Peyer's patch (tissue), 4 donors: ENCODE measurements around the gene SLC27A1.

Experiments used
- POLR2A ChIP-seq, 2 donors: fragments of 450-650 bp; IDR thresholded peaks; one replicate each; pipeline ENCODE4 v1.5.1; 2017; ENCODE audit warnings: antibody characterized with exemption in 2 of 2, mild to moderate bottlenecking in 2 of 2, moderate library complexity in 2 of 2
- TF ChIP-seq, protein P1 (sequence below), 6 experiments: fragments of 450-650 bp in 4 of 6; fragments of 200-600 bp in 2 of 6; sonication (generic) in 1 of 6; IDR thresholded peaks; one replicate each; pipeline ENCODE4 v1.5.1; 2017 to 2019; ENCODE audit warnings: antibody characterized with exemption in 6 of 6, mild to moderate bottlenecking in 3 of 6, moderate library complexity in 1 of 6

DNA sequence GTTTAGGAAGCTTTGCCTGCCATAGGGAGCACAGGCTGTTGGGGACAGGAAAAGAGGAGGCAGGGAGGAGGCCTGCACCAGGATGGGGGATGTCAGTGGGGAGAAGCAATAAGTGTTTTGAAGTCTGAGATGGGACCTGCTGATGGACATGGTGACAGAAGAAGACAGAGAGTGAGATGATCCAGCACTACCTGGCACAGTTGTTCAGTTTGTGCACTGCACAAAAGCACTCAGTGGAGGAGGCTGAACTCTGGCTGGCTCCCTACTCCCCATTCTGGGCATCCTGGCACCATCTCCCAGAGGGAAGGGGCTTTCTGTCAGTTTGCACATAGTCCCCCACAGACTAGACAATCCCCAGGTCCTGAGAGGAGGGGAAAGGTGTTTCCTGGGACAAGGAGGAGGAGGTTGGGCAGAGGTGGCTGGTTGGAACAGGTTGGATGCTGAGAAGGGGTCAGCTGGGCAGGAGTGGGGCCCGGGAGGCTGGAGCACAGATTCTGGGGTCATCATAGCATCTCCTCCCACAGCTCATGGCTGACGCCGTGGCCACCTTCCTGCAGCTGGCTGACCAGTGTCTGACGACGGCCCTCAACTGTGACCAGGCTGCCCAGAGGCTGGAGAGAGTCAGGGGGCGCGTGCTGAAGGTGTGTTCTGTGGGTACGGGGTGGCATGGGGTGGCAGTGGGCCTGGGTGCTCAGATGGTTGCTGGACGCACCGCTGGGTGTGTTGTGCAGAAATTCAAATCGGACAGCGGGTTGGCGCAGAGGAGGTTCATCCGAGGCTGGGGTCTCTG, 72.7 kb downstream of the SLC27A1 start:
- TF ChIP-seq, protein P1, sequence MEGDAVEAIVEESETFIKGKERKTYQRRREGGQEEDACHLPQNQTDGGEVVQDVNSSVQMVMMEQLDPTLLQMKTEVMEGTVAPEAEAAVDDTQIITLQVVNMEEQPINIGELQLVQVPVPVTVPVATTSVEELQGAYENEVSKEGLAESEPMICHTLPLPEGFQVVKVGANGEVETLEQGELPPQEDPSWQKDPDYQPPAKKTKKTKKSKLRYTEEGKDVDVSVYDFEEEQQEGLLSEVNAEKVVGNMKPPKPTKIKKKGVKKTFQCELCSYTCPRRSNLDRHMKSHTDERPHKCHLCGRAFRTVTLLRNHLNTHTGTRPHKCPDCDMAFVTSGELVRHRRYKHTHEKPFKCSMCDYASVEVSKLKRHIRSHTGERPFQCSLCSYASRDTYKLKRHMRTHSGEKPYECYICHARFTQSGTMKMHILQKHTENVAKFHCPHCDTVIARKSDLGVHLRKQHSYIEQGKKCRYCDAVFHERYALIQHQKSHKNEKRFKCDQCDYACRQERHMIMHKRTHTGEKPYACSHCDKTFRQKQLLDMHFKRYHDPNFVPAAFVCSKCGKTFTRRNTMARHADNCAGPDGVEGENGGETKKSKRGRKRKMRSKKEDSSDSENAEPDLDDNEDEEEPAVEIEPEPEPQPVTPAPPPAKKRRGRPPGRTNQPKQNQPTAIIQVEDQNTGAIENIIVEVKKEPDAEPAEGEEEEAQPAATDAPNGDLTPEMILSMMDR (IDR thresholded peaks at IDR 0.05) = no peak
- no peak for TF ChIP-seq POLR2A (IDR thresholded peaks at IDR 0.05)
